Measurements from ENCODE around the gene PACSIN3.
"Not testable (repeated sequence)": the region's sequence is repeated elsewhere in the genome, so short reads cannot be mapped to it uniquely, and the experiment has no call there.

The PACSIN3 gene

GRCh38 chr11:47186076-47186699 is at the start of gene PACSIN3:
Gene PACSIN3, minus strand, starts transcription at chr11:47186434. Its CDS starts 3,707 bp downstream, at chr11:47182727.
- peak; percentile 32 for DNase-seq

- no peak for DNase-seq
Observed at GRCh38 chr11:47235163-47235562, 48.9 kb upstream of the PACSIN3 start.

- no peak for DNase-seq
Observed at GRCh38 chr11:47234669-47235100, 48.5 kb upstream of the PACSIN3 start.

GRCh38 chr11:47233989-47234668 is 47.9 kb upstream of the PACSIN3 start:
- peak; percentile 87 for DNase-seq

- DNase-seq, result no peak
Observed at GRCh38 chr11:47233051-47233450, 46.8 kb upstream of the PACSIN3 start.

- no peak for DNase-seq
Observed at GRCh38 chr11:47229161-47229560, 42.9 kb upstream of the PACSIN3 start.

- DNase-seq, result no peak
Observed at GRCh38 chr11:47225552-47226400, 39.5 kb upstream of the PACSIN3 start.

- no peak for DNase-seq
Observed at GRCh38 chr11:47222696-47223095, 36.5 kb upstream of the PACSIN3 start.

- peak; percentile 80 for DNase-seq
Observed at GRCh38 chr11:47220401-47220821, 34.2 kb upstream of the PACSIN3 start.

- peak; percentile 71 for DNase-seq
Observed at GRCh38 chr11:47216121-47216798, 30.0 kb upstream of the PACSIN3 start.

GRCh38 chr11:47215366-47215910 is 29.2 kb upstream of the PACSIN3 start:
- no peak for DNase-seq

- DNase-seq, result peak; percentile 92
Observed at GRCh38 chr11:47213950-47214565, 27.8 kb upstream of the PACSIN3 start.

- DNase-seq, result no peak
Observed at GRCh38 chr11:47212938-47213337, 26.7 kb upstream of the PACSIN3 start.

- DNase-seq, result no peak
Observed at GRCh38 chr11:47208628-47209027, 22.4 kb upstream of the PACSIN3 start.

- not testable (repeated sequence) for DNase-seq
Observed at GRCh38 chr11:47208008-47208552, 21.8 kb upstream of the PACSIN3 start.

- DNase-seq, result no peak
Observed at GRCh38 chr11:47207459-47207858, 21.2 kb upstream of the PACSIN3 start.

GRCh38 chr11:47206577-47206976 is 20.3 kb upstream of the PACSIN3 start:
- DNase-seq, result not testable (repeated sequence)

GRCh38 chr11:47204637-47204989 is 18.4 kb upstream of the PACSIN3 start:
- DNase-seq, result peak; percentile 53

- no peak for DNase-seq
Observed at GRCh38 chr11:47202576-47202975, 16.3 kb upstream of the PACSIN3 start.

GRCh38 chr11:47201015-47201414 is 14.8 kb upstream of the PACSIN3 start:
- no peak for DNase-seq

- DNase-seq, result not testable (repeated sequence)
Observed at GRCh38 chr11:47198161-47198560, 11.9 kb upstream of the PACSIN3 start.

- DNase-seq, result no peak
Observed at GRCh38 chr11:47192111-47192510, 5.9 kb upstream of the PACSIN3 start.

All from HCEC 1CT (cell line).